HL-60 (cell line): Measurements from ENCODE around the gene SNCA.
A peak's percentile ranks its signal among the peaks of the same experiment; 100 is the strongest.

ENCODE experiments used
- DNase-seq, 2 experiments: peaks; one replicate each; pipeline ENCODE4 v3.0.0-alpha.2; 2010 to 2020; ENCODE audit warnings: low read depth in 1 of 2, low spot score in 1 of 2
- H3K27ac ChIP-seq: fragments of 250-450 bp; sonication (Bioruptor Pico); replicated peaks from 2 replicates; pipeline ENCODE4 v1.5.1; 2020; ENCODE audit warnings: mild to moderate bottlenecking, moderate library complexity
- H3K27me3 ChIP-seq: fragments of 250-450 bp; sonication (Bioruptor Pico); 2 replicates; pipeline ENCODE4 v1.5.1; 2021; ENCODE audit warnings: mild to moderate bottlenecking, moderate library complexity; ENCODE audit not compliant: insufficient read depth, poor library complexity, severe bottlenecking
- H3K4me3 ChIP-seq: replicated peaks from 2 replicates; pipeline ENCODE4 v1.5.1; 2011; ENCODE audit warnings: mild to moderate bottlenecking, control low read depth, low read length; ENCODE audit not compliant: insufficient read depth
- GABPA ChIP-seq: IDR thresholded peaks from 2 replicates; pipeline ENCODE4 v1.6.1; 2012; ENCODE audit warnings: low read depth
- POLR2AphosphoS5 ChIP-seq: IDR thresholded peaks from 2 replicates; pipeline ENCODE4 v1.6.1; 2012; ENCODE audit warnings: low read depth
- SPI1 ChIP-seq: IDR thresholded peaks from 2 replicates; pipeline ENCODE4 v1.6.1; 2012; ENCODE audit warnings: low read depth, mild to moderate bottlenecking, borderline replicate concordance
- TF ChIP-seq, protein P1 (sequence below): IDR thresholded peaks from 2 replicates; pipeline ENCODE4 v1.6.1; 2012; ENCODE audit warnings: low read depth; ENCODE audit not compliant: insufficient replicate concordance
- TF ChIP-seq, protein P2 (sequence below): IDR thresholded peaks from one replicate; pipeline ENCODE4 v1.5.1; 2011; ENCODE audit warnings: low read length, control low read depth, inconsistent platforms; ENCODE audit not compliant: insufficient read depth

Gene SNCA

DNA sequence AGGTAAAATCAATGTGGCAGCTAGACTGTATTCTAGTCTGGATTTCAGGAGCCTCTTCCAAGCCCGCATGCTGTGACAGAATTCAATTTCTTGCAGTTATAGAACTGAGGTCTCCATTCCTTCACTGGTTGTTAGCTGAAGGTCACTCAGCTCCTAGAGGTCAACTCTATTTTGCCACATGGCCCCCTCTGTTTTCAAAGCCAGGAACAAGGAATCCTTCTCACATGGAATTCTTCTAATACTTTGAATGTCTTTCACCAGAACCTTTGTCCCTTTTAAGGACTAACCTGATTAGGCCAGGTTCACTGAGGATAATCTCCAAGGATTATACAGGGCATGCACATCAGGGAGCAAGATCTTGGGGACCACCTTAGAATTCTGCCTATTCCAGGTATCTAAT lies 34.2 kb upstream of the SNCA start:
- no peak for DNase-seq
- Histone ChIP-seq H3K27me3 (no peaks in the 10 kb centered on the region), H3K27ac (no peak overlapping the region), H3K4me3 (no peak overlapping the region)
- TF ChIP-seq GABPA: no peak
- no peak for TF ChIP-seq SPI1
- TF ChIP-seq, protein P1, sequence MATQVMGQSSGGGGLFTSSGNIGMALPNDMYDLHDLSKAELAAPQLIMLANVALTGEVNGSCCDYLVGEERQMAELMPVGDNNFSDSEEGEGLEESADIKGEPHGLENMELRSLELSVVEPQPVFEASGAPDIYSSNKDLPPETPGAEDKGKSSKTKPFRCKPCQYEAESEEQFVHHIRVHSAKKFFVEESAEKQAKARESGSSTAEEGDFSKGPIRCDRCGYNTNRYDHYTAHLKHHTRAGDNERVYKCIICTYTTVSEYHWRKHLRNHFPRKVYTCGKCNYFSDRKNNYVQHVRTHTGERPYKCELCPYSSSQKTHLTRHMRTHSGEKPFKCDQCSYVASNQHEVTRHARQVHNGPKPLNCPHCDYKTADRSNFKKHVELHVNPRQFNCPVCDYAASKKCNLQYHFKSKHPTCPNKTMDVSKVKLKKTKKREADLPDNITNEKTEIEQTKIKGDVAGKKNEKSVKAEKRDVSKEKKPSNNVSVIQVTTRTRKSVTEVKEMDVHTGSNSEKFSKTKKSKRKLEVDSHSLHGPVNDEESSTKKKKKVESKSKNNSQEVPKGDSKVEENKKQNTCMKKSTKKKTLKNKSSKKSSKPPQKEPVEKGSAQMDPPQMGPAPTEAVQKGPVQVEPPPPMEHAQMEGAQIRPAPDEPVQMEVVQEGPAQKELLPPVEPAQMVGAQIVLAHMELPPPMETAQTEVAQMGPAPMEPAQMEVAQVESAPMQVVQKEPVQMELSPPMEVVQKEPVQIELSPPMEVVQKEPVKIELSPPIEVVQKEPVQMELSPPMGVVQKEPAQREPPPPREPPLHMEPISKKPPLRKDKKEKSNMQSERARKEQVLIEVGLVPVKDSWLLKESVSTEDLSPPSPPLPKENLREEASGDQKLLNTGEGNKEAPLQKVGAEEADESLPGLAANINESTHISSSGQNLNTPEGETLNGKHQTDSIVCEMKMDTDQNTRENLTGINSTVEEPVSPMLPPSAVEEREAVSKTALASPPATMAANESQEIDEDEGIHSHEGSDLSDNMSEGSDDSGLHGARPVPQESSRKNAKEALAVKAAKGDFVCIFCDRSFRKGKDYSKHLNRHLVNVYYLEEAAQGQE: no peak
- no peak for TF ChIP-seq POLR2AphosphoS5
- TF ChIP-seq, protein P2, sequence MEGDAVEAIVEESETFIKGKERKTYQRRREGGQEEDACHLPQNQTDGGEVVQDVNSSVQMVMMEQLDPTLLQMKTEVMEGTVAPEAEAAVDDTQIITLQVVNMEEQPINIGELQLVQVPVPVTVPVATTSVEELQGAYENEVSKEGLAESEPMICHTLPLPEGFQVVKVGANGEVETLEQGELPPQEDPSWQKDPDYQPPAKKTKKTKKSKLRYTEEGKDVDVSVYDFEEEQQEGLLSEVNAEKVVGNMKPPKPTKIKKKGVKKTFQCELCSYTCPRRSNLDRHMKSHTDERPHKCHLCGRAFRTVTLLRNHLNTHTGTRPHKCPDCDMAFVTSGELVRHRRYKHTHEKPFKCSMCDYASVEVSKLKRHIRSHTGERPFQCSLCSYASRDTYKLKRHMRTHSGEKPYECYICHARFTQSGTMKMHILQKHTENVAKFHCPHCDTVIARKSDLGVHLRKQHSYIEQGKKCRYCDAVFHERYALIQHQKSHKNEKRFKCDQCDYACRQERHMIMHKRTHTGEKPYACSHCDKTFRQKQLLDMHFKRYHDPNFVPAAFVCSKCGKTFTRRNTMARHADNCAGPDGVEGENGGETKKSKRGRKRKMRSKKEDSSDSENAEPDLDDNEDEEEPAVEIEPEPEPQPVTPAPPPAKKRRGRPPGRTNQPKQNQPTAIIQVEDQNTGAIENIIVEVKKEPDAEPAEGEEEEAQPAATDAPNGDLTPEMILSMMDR: no peak

DNA sequence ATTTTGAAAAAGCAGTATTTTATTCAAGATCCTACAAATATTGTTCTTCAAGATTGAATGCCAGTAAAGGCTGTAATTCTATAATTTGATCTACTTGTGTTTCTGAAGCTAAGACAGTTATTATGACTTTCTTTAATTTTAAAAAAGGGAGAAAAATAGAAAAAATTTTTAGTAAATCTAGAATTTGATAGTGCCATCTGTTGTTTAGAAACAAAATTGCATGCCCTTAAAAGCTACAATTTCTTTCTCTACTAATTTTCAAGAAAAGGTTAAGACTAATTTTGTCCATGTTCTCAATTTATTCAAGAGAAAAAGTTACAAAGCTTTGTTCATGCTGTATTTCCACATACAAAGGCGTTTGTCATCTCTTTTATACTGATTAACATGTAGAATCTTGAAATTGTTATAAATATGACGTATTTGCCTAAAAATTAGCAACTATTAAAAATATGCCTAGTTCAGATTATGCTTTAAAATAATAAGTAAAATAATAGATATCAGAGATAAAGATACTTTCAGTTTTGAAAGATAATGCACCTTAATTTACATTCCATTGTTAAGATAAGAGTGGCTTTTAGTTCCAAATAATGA lies 32.1 kb upstream of the SNCA start:
- Histone ChIP-seq H3K4me3 (no peak overlapping the region), H3K27ac (no peak overlapping the region), H3K27me3 (no peaks in the 10 kb centered on the region)
- no peak for DNase-seq
- TF ChIP-seq, protein P1: no peak
- TF ChIP-seq, protein P2: peak; percentile 20

DNA sequence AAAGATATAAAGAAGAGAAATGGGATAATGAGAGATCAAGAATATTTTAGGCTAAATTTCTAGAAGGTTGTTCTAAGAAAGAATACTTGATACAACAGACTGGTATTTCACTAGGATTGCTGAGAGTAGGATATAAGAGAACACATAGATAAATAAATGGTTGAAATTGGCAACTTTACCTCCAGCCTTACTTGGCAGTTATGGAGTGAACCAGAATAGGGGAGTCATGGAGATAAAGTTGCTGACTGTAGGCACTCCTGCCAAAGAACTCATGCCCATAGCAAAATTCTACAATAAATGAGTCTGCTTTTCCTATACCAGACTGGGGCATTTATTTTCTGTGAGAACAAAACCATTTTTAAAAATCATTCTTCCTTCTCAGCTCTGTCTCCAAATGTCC lies 31.3 kb upstream of the SNCA start:
- Histone ChIP-seq H3K27me3 (no peaks in the 10 kb centered on the region), H3K4me3 (no peak overlapping the region), H3K27ac (no peak overlapping the region)
- TF ChIP-seq, protein P1: no peak
- TF ChIP-seq SPI1 (no peak), POLR2AphosphoS5 (no peak), GABPA (no peak)
- TF ChIP-seq, protein P2: no peak
- DNase-seq: no peak
